PC-3 (cell line): Measurements from ENCODE around the gene GATAD2B.

Experiments
- EZH2 ChIP-seq: fragments of 300-600 bp; sonication (generic); IDR thresholded peaks from one replicate; pipeline ENCODE4 v1.6.1; 2017; ENCODE audit warnings: antibody characterized with exemption, mild to moderate bottlenecking, low read length; ENCODE audit not compliant: unreplicated experiment
- EZH2phosphoT487 ChIP-seq: fragments of 300-600 bp; sonication (generic); IDR thresholded peaks from 2 replicates; pipeline ENCODE4 v1.6.1; 2018; ENCODE audit warnings: mild to moderate bottlenecking, antibody characterized with exemption, low read length, borderline replicate concordance
- TF ChIP-seq, protein P1 (sequence below): fragments of 300-600 bp; sonication (generic); conservative IDR thresholded peaks from 2 replicates; pipeline ENCODE4 v1.5.1; 2017; ENCODE audit warnings: antibody characterized with exemption, low read depth, mild to moderate bottlenecking, low read length

DNA sequence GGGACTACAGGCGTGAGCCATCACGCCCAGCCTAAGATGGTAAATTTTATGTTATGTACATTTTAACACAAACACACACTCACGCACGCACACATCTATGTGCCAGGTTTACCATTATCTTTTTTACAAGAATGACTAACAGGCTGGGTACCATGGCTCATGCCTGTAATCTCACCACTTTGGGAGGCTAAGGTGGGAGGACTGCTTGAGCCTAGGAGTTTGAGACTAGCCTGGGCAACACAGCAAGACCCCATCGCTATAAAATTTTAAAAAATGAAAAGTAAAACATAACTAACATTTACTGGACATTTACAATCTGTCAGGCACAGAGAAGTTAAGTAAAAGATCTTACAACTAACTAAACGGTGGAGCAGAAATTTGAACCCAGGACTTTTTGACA, 14.7 kb downstream of the GATAD2B start:
- TF ChIP-seq, protein P1, sequence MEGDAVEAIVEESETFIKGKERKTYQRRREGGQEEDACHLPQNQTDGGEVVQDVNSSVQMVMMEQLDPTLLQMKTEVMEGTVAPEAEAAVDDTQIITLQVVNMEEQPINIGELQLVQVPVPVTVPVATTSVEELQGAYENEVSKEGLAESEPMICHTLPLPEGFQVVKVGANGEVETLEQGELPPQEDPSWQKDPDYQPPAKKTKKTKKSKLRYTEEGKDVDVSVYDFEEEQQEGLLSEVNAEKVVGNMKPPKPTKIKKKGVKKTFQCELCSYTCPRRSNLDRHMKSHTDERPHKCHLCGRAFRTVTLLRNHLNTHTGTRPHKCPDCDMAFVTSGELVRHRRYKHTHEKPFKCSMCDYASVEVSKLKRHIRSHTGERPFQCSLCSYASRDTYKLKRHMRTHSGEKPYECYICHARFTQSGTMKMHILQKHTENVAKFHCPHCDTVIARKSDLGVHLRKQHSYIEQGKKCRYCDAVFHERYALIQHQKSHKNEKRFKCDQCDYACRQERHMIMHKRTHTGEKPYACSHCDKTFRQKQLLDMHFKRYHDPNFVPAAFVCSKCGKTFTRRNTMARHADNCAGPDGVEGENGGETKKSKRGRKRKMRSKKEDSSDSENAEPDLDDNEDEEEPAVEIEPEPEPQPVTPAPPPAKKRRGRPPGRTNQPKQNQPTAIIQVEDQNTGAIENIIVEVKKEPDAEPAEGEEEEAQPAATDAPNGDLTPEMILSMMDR = no peak
- TF ChIP-seq EZH2 (no peak), EZH2phosphoT487 (no peak)
